ENCODE results near the gene IL9.

Gene IL9

GRCh38 chr5:135843571-135844337, 51.9 kb downstream of the IL9 start:
- no peak for TF ChIP-seq CTCF (IDR thresholded peaks at IDR 0.05; ENCODE audit: borderline replicate concordance, insufficient read depth, low read depth, low read length)
- H3K4me3 ChIP-seq (ENCODE audit: low read depth, low read length): no peak overlapping the region

GRCh38 chr5:135842737-135843136, 52.9 kb downstream of the IL9 start:
- no peak for TF ChIP-seq CTCF (IDR thresholded peaks at IDR 0.05; ENCODE audit: borderline replicate concordance, insufficient read depth, low read depth, low read length)

More at GRCh38 chr5:135842737-135843136, 52.9 kb downstream of the IL9 start:
- no peak overlapping the region for H3K4me3 ChIP-seq (ENCODE audit: low read depth, low read length)

Measured in GM12875 (cell line).